KOPT-K1 (cell line): ENCODE data around the gene DNAJC13.

Experiments
- H3K27ac ChIP-seq: fragments of 200-600 bp; sonication (generic); 2 replicates; pipeline ENCODE4 v1.5.1; 2016; ENCODE audit warnings: antibody characterized with exemption, mild to moderate bottlenecking, low read depth, low read length; ENCODE audit not compliant: poor library complexity, severe bottlenecking
- H3K36me3 ChIP-seq: fragments of 200-600 bp; sonication (generic); 2 replicates; pipeline ENCODE4 v1.5.1; 2017; ENCODE audit warnings: antibody characterized with exemption, mild to moderate bottlenecking, low read length, moderate library complexity; ENCODE audit not compliant: insufficient read depth
- H3K9me3 ChIP-seq: fragments of 200-600 bp; sonication (generic); 2 replicates; pipeline ENCODE4 v1.5.1; 2017; ENCODE audit warnings: antibody characterized with exemption, low read length, mild to moderate bottlenecking; ENCODE audit not compliant: insufficient read depth, poor library complexity, severe bottlenecking

Gene DNAJC13

GRCh38 chr3:132556508-132557159 is 139.3 kb downstream of the DNAJC13 start:
- H3K9me3 ChIP-seq: no peaks in the 10 kb centered on the region
- no peak overlapping the region for H3K27ac ChIP-seq
- H3K36me3 ChIP-seq: no peaks in the 10 kb centered on the region; the same call in 1 of the 2 replicates

- Histone ChIP-seq H3K9me3 (no peaks in the 10 kb centered on the region), H3K27ac (no peak overlapping the region), H3K36me3 (no peaks in the 10 kb centered on the region; the same call in 1 of the 2 replicates)
Observed at GRCh38 chr3:132561003-132561402, 143.7 kb downstream of the DNAJC13 start.

GRCh38 chr3:132563420-132564069 is 146.2 kb downstream of the DNAJC13 start:
- no peaks in the 10 kb centered on the region; the same call in 1 of the 2 replicates for H3K36me3 ChIP-seq
- H3K9me3 ChIP-seq: no peaks in the 10 kb centered on the region
- H3K27ac ChIP-seq: no peak overlapping the region

GRCh38 chr3:132564070-132564465 is 146.8 kb downstream of the DNAJC13 start:
- no peaks in the 10 kb centered on the region; the same call in 1 of the 2 replicates for H3K36me3 ChIP-seq
- no peaks in the 10 kb centered on the region for H3K9me3 ChIP-seq
- H3K27ac ChIP-seq: no peak overlapping the region

- Histone ChIP-seq H3K27ac (no peak overlapping the region), H3K36me3 (no peaks in the 10 kb centered on the region), H3K9me3 (peaks cover 4% of the 10 kb centered on the region)
Observed at GRCh38 chr3:132568422-132568821, 151.1 kb downstream of the DNAJC13 start.

- Histone ChIP-seq H3K36me3 (no peaks in the 10 kb centered on the region), H3K9me3 (peaks cover 4% of the 10 kb centered on the region), H3K27ac (no peak overlapping the region)
Observed at GRCh38 chr3:132569153-132569552, 151.9 kb downstream of the DNAJC13 start.

- H3K36me3 ChIP-seq: no peaks in the 10 kb centered on the region
- peaks cover 4% of the 10 kb centered on the region for H3K9me3 ChIP-seq
- no peak overlapping the region for H3K27ac ChIP-seq
Observed at GRCh38 chr3:132569580-132569979, 152.3 kb downstream of the DNAJC13 start.

- Histone ChIP-seq H3K36me3 (no peaks in the 10 kb centered on the region), H3K27ac (no peak overlapping the region), H3K9me3 (peaks cover 4% of the 10 kb centered on the region)
Observed at GRCh38 chr3:132570016-132570415, 152.7 kb downstream of the DNAJC13 start.

GRCh38 chr3:132573797-132574211 is 156.5 kb downstream of the DNAJC13 start:
- H3K36me3 ChIP-seq: peaks cover 11% of the 10 kb centered on the region; the same call in 1 of the 2 replicates
- no peak overlapping the region for H3K27ac ChIP-seq
- H3K9me3 ChIP-seq: peaks cover 4% of the 10 kb centered on the region

- Histone ChIP-seq H3K9me3 (no peaks in the 10 kb centered on the region), H3K27ac (no peak overlapping the region), H3K36me3 (no peaks in the 10 kb centered on the region)
Observed at GRCh38 chr3:132587401-132587800, 170.1 kb downstream of the DNAJC13 start.
